GM10266 (cell line): ENCODE data around the gene CGB2.

ENCODE experiments used
- DNase-seq: peaks from one replicate; pipeline ENCODE4 v3.0.0; 2012; ENCODE audit errors: extremely low spot score
- CTCF ChIP-seq: IDR thresholded peaks from 2 replicates; pipeline ENCODE4 v1.5.1; 2012; ENCODE audit warnings: mild to moderate bottlenecking, low read depth; ENCODE audit not compliant: control insufficient read depth, insufficient read depth; ENCODE audit errors: missing control alignments

The CGB2 gene

GRCh38 chr19:49064768-49065611 lies 33.3 kb downstream of the CGB2 start, which contains the start of gene NTF4:
NTF4 (minus strand) TSS chr19:49064818; CDS start chr19:49061997, 2,821 bp downstream.
- DNase-seq, result peak; percentile 62
- TF ChIP-seq CTCF, result no peak

DNA sequence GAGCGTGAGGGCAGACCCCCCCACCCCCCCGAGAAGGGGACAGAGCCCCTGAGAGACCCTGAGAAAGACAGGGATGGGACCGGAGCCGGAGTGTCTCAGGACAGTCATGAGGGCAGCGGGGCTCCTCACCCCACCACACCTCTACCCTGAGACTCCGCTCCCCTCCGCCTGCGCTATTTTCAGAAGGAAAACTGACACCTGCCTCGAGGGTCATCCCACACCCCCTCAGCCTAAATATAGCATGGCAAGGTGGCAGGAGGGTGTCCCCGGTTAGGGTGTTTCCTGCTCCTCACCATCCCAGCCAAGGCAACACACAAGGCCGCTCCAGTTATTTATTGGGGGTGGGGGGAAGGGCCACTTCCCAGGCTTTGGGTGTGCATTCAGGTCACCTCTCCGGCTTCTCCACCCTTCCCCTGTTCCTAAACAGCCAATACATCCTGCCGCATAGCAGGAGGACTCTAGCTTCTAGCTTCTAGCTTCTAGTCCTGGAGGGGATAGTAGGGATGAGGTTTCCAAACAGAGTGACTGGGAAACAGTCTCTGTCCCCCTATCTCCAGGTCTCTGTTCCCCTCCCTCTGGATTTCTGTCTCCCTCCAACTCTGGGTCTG lies 34.3 kb downstream of the CGB2 start:
- no peak for TF ChIP-seq CTCF
- DNase-seq, result peak; percentile 22

DNA sequence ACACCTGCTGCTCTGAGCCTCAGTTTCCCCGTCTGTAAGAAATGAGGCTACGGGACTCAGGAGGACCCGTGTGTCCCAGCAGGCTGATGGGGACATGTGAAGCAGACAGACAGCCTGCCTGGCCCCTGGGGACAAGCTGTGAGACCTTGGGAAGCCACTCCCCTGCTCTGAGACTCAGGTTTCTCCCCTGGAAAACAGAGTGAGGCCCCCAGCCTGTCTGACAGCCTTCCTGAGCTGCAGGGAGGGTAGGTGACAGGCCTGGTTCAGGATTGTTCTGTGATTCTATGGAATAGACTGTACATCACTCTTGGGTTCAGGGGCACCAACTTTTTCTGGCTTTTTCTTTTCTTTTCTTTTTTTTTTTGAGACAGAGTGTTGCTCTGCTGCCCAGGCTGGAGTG lies 35.9 kb downstream of the CGB2 start:
- no peak for TF ChIP-seq CTCF
- peak; percentile 19 for DNase-seq

- no peak for TF ChIP-seq CTCF
- DNase-seq, result no peak
Measured at GRCh38 chr19:49069026-49069425, 37.3 kb downstream of the CGB2 start.

GRCh38 chr19:49070416-49070815 lies 38.7 kb downstream of the CGB2 start:
- no peak for DNase-seq
- no peak for TF ChIP-seq CTCF

DNA sequence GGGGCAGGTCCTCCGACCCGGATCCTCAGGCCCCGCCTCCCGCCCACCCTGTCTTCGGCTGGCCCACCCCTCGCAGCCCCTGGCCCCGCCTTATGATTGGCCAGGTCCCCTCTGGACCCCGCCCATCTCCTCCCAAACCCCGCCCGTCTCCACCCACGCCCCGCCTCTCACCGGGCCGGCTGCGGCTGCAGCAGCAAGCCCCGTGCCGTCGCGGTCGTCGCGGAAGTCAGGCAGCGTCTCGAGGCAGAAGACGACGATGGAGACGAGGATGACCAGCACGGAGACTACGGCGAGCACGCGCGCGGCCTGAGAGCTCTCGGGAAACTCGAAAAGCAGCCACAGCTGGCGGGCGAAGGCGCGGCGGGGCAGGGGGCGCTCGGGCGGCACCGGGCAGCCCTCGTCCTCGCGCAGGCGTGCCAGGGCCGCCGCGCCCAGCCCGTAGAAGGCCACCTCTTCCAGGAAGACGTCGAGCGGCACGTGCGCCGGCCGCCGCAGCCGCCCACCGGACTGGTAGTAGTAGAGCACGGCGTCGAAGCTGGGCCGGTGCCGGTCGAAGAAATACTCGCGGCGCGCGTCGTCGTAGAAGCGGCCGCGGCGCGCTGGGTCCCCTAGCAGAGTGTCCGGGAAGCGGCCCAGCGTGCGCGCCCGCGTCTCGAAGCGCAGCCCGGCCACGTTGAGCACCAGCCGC lies 40.3 kb downstream of the CGB2 start:
- TF ChIP-seq CTCF, result no peak
- DNase-seq, result no peak
